CD4-positive, alpha-beta memory T cell (primary cell): Measurements from ENCODE around the gene TOLLIP. TPM values are rescaled to one million over a fixed set of nuclear protein-coding genes. Genes with fewer than 3 reads are reported as not detected.
"Not testable (repeated sequence)": the region's sequence is repeated elsewhere in the genome, so short reads cannot be mapped to it uniquely, and the experiment has no call there.

Experiments
- CTCF ChIA-PET: fragments of 350-600 bp; sonication (Branson Sonifier 250); formaldehyde crosslinking; loops from one replicate; lab custom pipeline; 2021; ENCODE audit warnings: inconsistent platforms; ENCODE audit not compliant: partially characterized antibody; lab: Charles Lee
- POLR2A ChIA-PET: fragments of 350-600 bp; sonication (Branson Sonifier 250); formaldehyde crosslinking; loops from one replicate; lab custom pipeline; 2021; ENCODE audit not compliant: partially characterized antibody; lab: Charles Lee
- DNase-seq, 5 donors: peaks; one replicate each; pipeline versions ENCODE4 v3.0.0 to v3.0.0-alpha.2; 2020 to 2022; ENCODE audit warnings: mixed read lengths in 1 of 5
- H3K27ac ChIP-seq: one replicate; pipeline ENCODE4 v1.7.0; 2013; ENCODE audit warnings: low read depth, low read length
- H3K27me3 ChIP-seq: 2 replicates; pipeline ENCODE4 v1.7.0; 2013; ENCODE audit warnings: mild to moderate bottlenecking, low read length, moderate library complexity; ENCODE audit not compliant: insufficient read depth
- H3K36me3 ChIP-seq: 2 replicates; pipeline ENCODE4 v1.7.0; 2013; ENCODE audit warnings: mild to moderate bottlenecking, low read length, moderate library complexity; ENCODE audit not compliant: insufficient read depth
- H3K4me1 ChIP-seq: 2 replicates; pipeline ENCODE4 v1.7.0; 2013; ENCODE audit warnings: mild to moderate bottlenecking, low read length, moderate library complexity; ENCODE audit not compliant: insufficient read depth
- H3K4me3 ChIP-seq, 2 donors: one replicate each; pipeline ENCODE4 v1.7.0; 2013; ENCODE audit warnings: low read length in 2 of 2, mild to moderate bottlenecking in 1 of 2
- H3K9me3 ChIP-seq, 2 donors: one replicate each; pipeline ENCODE4 v1.7.0; 2013; ENCODE audit warnings: low read length in 2 of 2, control low read depth in 1 of 2; ENCODE audit not compliant: control insufficient read depth in 1 of 2
- H3K27ac Mint-ChIP-seq, 7 donors: one replicate each; pipeline ENCODE4 v1.8.0; 2020 to 2021; ENCODE audit warnings: mixed read lengths in 7 of 7, mild to moderate bottlenecking in 6 of 7, inconsistent platforms in 3 of 7, moderate library complexity in 3 of 7
- H3K27me3 Mint-ChIP-seq, 2 donors: one replicate each; pipeline ENCODE4 v1.8.0; 2020 to 2021; ENCODE audit warnings: mixed read lengths in 2 of 2
- H3K36me3 Mint-ChIP-seq, 2 donors: one replicate each; pipeline ENCODE4 v1.8.0; 2020 to 2021; ENCODE audit warnings: mixed read lengths in 2 of 2, inconsistent platforms in 1 of 2, mild to moderate bottlenecking in 1 of 2
- H3K4me1 Mint-ChIP-seq, 4 donors: one replicate each; pipeline ENCODE4 v1.8.0; 2020 to 2021; ENCODE audit warnings: mixed read lengths in 4 of 4, mild to moderate bottlenecking in 1 of 4
- H3K4me3 Mint-ChIP-seq, 8 donors: one replicate each; pipeline ENCODE4 v1.8.0; 2020 to 2021; ENCODE audit warnings: mixed read lengths in 8 of 8, mild to moderate bottlenecking in 7 of 8, moderate library complexity in 6 of 8, inconsistent platforms in 3 of 8
- H3K9me3 Mint-ChIP-seq, 8 donors: one replicate each; pipeline ENCODE4 v1.8.0; 2020 to 2021; ENCODE audit warnings: mixed read lengths in 8 of 8, mild to moderate bottlenecking in 5 of 8, inconsistent platforms in 3 of 8, moderate library complexity in 1 of 8
- intact Hi-C: fragments of 100-400 bp; cut with micrococcal nuclease; formaldehyde crosslinking; loops from one replicate; pipeline ENCODE4 v1.15.1; 2023
- polyA plus RNA-seq, 2 donors: library from polyadenylated mRNA; unstranded; fragments of 300-500 nt; fragmentation: Illumina TruSeq; gene quantifications; one replicate each; pipeline ENCODE4 v1.2.3, GENCODE V29; 2021
- total RNA-seq, 2 experiments: library from RNA; stranded (reverse); gene quantifications; one replicate each; pipeline ENCODE4 v1.2.3, GENCODE V29; 2021

TOLLIP gene
- total and polyA plus RNA-seq, 4 experiments from 2014 or later = 29.8 to 51.4 (median 41.7) TPM

GRCh38 chr11:1266976-1267375 lies 42.5 kb downstream of the TOLLIP start:
- H3K4me3 Mint-ChIP-seq = peak overlapping the region in 1 of 8 donors; percentile 11
- intact Hi-C loops = loop anchor here (10.0 kb wide), 1 partner anchor 68 kb away; no protein-coding TSS in a partner anchor
- POLR2A ChIA-PET, H3K36me3 Mint-ChIP-seq, H3K27ac ChIP-seq, H3K27me3 Mint-ChIP-seq, H3K27me3 ChIP-seq, H3K4me3 ChIP-seq, H3K9me3 ChIP-seq, CTCF ChIA-PET, H3K36me3 ChIP-seq, DNase-seq, H3K9me3 Mint-ChIP-seq: not testable (repeated sequence)
- peak overlapping the region in 3 of 7 donors; percentile 9 to 70 (median 47) for H3K27ac Mint-ChIP-seq
- peaks cover 14% of the 10 kb centered on the region for H3K4me1 ChIP-seq
- H3K4me1 Mint-ChIP-seq = peaks cover 7 to 22% (median 15%) of the 10 kb centered on the region in 4 donors

GRCh38 chr11:1265480-1265879 lies 44.0 kb downstream of the TOLLIP start:
- H3K36me3 Mint-ChIP-seq, H3K36me3 ChIP-seq, H3K4me3 Mint-ChIP-seq, H3K9me3 ChIP-seq, H3K27ac Mint-ChIP-seq, H3K4me3 ChIP-seq, DNase-seq, H3K27me3 Mint-ChIP-seq, CTCF ChIA-PET, H3K27me3 ChIP-seq, POLR2A ChIA-PET, H3K9me3 Mint-ChIP-seq, H3K27ac ChIP-seq: not testable (repeated sequence)
- intact Hi-C loops = loop anchor here (10.0 kb wide), 1 partner anchor 69 kb away; no protein-coding TSS in a partner anchor
- H3K4me1 Mint-ChIP-seq = peaks cover 7 to 25% (median 16%) of the 10 kb centered on the region in 4 donors
- peaks cover 17% of the 10 kb centered on the region for H3K4me1 ChIP-seq

- Mint-ChIP-seq H3K27ac (peak overlapping the region; percentile 1 to 91 (median 77)), H3K4me3 (peak overlapping the region in 1 of 8 donors; percentile 47), H3K4me1 (peaks cover 7 to 25% (median 16%) of the 10 kb centered on the region in 4 donors)
- H3K4me3 ChIP-seq, H3K27ac ChIP-seq, H3K27me3 Mint-ChIP-seq, CTCF ChIA-PET, H3K36me3 Mint-ChIP-seq, H3K9me3 ChIP-seq, POLR2A ChIA-PET, H3K9me3 Mint-ChIP-seq, H3K36me3 ChIP-seq, H3K27me3 ChIP-seq: not testable (repeated sequence)
- peak; percentile 40 to 58 (median 45) for DNase-seq
- intact Hi-C loops = loop anchor here (1.0 to 10.0 kb wide), 2 partner anchors 70 to 310 kb away; no protein-coding TSS in a partner anchor
- peaks cover 17% of the 10 kb centered on the region for H3K4me1 ChIP-seq
Observed at GRCh38 chr11:1264444-1264843, 45.0 kb downstream of the TOLLIP start.

DNA sequence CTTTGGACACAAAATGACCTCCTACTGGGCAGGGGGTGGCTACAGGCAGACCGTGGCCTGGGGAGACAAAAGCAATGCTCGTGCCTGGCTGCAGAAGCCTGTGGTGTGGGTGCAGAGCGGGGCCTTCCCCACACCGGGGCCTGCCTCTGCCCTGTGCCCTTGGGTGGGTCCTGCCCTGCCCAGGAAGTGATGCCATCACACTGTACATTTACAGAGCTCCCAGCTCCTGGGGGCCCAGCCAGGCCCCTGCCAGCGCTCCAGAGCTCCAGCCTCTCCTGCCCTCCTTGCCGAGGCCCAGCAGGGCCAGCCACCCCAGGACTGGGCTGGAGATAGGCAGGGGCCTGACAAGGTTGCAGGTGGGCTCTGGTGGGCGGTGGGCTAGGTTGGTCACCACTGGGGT lies 46.4 kb downstream of the TOLLIP start:
- POLR2A ChIA-PET = interaction anchor here (0.6 to 2.2 kb wide), 7 partner anchors 47 to 454 kb away, joined by 3 to 34 read pairs (median 5); partner anchors contain the start of genes BRSK2, DUSP8, RPLP2 and TOLLIP

DNA sequence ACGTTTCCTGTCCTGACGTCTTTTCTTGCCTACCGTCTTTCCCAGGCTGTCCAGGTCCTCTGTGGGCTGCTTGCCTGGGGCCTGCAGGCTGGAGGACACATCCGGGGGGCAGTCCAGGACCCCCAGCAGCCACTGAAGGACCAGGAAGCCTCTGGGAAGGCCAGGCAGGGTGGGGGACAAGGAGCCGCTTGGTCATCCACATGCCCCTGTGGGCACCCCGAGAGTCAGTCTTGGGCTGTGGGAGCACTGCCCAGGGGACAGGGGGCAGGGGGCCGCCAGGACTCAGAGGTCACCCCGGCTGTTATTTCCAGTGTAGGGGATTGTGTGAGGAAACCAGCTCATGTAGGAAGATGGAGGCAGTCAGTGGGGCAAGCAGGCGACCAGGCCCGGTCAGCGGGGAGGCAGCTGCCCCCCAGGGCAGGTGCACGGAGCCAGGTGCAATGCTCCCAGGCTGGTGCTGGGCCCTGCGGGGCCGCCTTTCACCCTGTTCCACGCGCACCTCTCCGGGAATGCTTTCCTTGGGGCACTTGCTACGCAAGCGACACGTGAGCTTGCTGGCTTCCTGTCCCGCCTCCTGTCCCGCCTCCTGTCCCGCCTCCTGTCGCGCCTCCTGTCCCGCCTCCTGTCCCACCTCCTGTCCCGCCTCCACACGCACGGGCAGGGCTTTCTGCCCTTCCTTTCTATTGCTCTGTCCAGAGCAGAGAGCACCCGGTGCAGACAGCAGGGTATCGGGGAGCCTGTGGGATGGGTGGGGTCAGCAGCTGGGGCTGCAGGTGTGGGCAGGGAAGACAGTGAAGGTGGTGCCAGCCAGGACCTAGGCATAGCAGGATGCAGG lies 47.0 kb downstream of the TOLLIP start:
- Histone ChIP-seq H3K27ac (peak overlapping the region; percentile 77), H3K9me3 (no peaks in the 10 kb centered on the region), H3K4me3 (peak overlapping the region; percentile 65 to 71), H3K27me3 (no peaks in the 10 kb centered on the region), H3K4me1 (peaks cover 17% of the 10 kb centered on the region), H3K36me3 (no peaks in the 10 kb centered on the region)
- POLR2A ChIA-PET = interaction anchor here (0.6 to 2.2 kb wide), 8 partner anchors 48 to 831 kb away, joined by 3 to 34 read pairs (median 4); partner anchors contain the start of genes BRSK2, DUSP8, RPLP2 and TOLLIP
- peaks cover 0 to 5% (median under 1%) of the 10 kb centered on the region in 8 donors for H3K9me3 Mint-ChIP-seq
- no peaks in the 10 kb centered on the region for H3K36me3 Mint-ChIP-seq
- intact Hi-C loops = loop anchor here (1.0 to 10.0 kb wide), 3 partner anchors 47 to 127 kb away; partner anchors contain the start of genes BRSK2 and TOLLIP
- CTCF ChIA-PET = interaction anchor here (0.9 to 1.5 kb wide), 4 partner anchors 46 to 313 kb away, joined by 4 to 5 read pairs (median 4); partner anchors contain the start of gene TOLLIP
- peak overlapping the region; percentile 67 to 97 (median 92) for H3K27ac Mint-ChIP-seq
- no peaks in the 10 kb centered on the region for H3K27me3 Mint-ChIP-seq
- H3K4me3 Mint-ChIP-seq = peak overlapping the region; percentile 79 to 93 (median 86)
- H3K4me1 Mint-ChIP-seq = peaks cover 7 to 23% (median 12%) of the 10 kb centered on the region in 4 donors
- DNase-seq = peak; percentile 86 to 89 (median 87)

More for the DNA sequence above, 46.4 kb downstream of the TOLLIP start:
- H3K27ac ChIP-seq = peak overlapping the region; percentile 77
- no peaks in the 10 kb centered on the region for H3K9me3 ChIP-seq
- no peaks in the 10 kb centered on the region for H3K27me3 ChIP-seq
- DNase-seq = no peak
- peaks cover 17% of the 10 kb centered on the region for H3K4me1 ChIP-seq
- peak overlapping the region; percentile 14 to 71 for H3K4me3 ChIP-seq
- peaks cover 7 to 23% (median 14%) of the 10 kb centered on the region in 4 donors for H3K4me1 Mint-ChIP-seq
- H3K36me3 Mint-ChIP-seq = no peaks in the 10 kb centered on the region
- H3K27ac Mint-ChIP-seq = peak overlapping the region in 6 of 7 donors; percentile 67 to 97 (median 93)
- intact Hi-C loops = loop anchor here (10.0 kb wide), 1 partner anchor 72 kb away; no protein-coding TSS in a partner anchor
- H3K36me3 ChIP-seq = no peaks in the 10 kb centered on the region
- peak overlapping the region; percentile 79 to 93 (median 86) for H3K4me3 Mint-ChIP-seq
- no peaks in the 10 kb centered on the region for H3K27me3 Mint-ChIP-seq
- CTCF ChIA-PET = interaction anchor here (0.9 to 1.5 kb wide), 4 partner anchors 46 to 312 kb away, joined by 4 to 5 read pairs (median 4); partner anchors contain the start of gene TOLLIP
- peaks cover 0 to 5% (median under 1%) of the 10 kb centered on the region in 8 donors for H3K9me3 Mint-ChIP-seq

- Mint-ChIP-seq H3K4me3 (peak overlapping the region in 2 of 8 donors; percentile 82 to 87), H3K27ac (peak overlapping the region in 3 of 7 donors; percentile 67 to 97 (median 94)), H3K36me3 (no peaks in the 10 kb centered on the region), H3K27me3 (no peaks in the 10 kb centered on the region), H3K9me3 (peaks cover 0 to 5% (median 0%) of the 10 kb centered on the region in 8 donors), H3K4me1 (peaks cover 7 to 23% (median 10%) of the 10 kb centered on the region in 4 donors)
- DNase-seq = no peak
- no peaks in the 10 kb centered on the region for H3K9me3 ChIP-seq
- intact Hi-C loops = loop anchor here (1.0 to 10.0 kb wide), 3 partner anchors 48 to 128 kb away; partner anchors contain the start of genes BRSK2 and TOLLIP
- no peak overlapping the region for H3K27ac ChIP-seq
- ChIA-PET CTCF (no interaction called here), POLR2A (interaction anchor here (0.6 to 2.2 kb wide), 5 partner anchors 48 to 832 kb away, joined by 3 to 34 read pairs (median 6); partner anchors contain the start of genes BRSK2, DUSP8 and TOLLIP)
- H3K27me3 ChIP-seq = no peaks in the 10 kb centered on the region
- no peaks in the 10 kb centered on the region for H3K36me3 ChIP-seq
- H3K4me3 ChIP-seq = peak overlapping the region in 1 of 2 donors; percentile 71
- H3K4me1 ChIP-seq = peaks cover 17% of the 10 kb centered on the region
Observed at GRCh38 chr11:1261241-1262071, 48.0 kb downstream of the TOLLIP start.
